ENCODE data around the gene KCNJ10. TPM values are rescaled to one million over a fixed set of nuclear protein-coding genes. Genes with fewer than 3 reads are reported as not detected.

Gene KCNJ10
- total and polyA plus RNA-seq, 2 of the 13 experiments (the other 11 are each of a cell fraction or from before 2014, with no cell fraction given), result 4.4 to 10.3 TPM

- no peak for TF ChIP-seq ZNF639 (CRISPR knock-in tag; conservative IDR thresholded peaks at IDR 0.05)
These were observed 120.0 kb downstream of the KCNJ10 start (continued) for GRCh38 chr1:159949981-159950381.

- WGBS (ENCODE audit: low lambda C conversion rate), result 27% methylated on average over 6 of the region's 6 CpGs
- Histone ChIP-seq H2AFZ (ENCODE audit: low read length) (no peak overlapping the region), H3K27ac (ENCODE audit: extremely low read length, insufficient read depth, low read length) (no peak overlapping the region), H3K4me2 (ENCODE audit: low read depth, low read length) (no peak overlapping the region), H3K36me3 (replicated peaks in 1 of 2; ENCODE audit: control insufficient read depth in 1 of 2, insufficient read depth in 2 of 2, low read length in 2 of 2) (no peaks in the 10 kb centered on the region), H4K20me1 (ENCODE audit: insufficient read depth, low read length) (no peaks in the 10 kb centered on the region), H3K9me3 (ENCODE audit: low read length) (no peaks in the 10 kb centered on the region), H3K27me3 (ENCODE audit: control insufficient read depth in 1 of 2, insufficient read depth in 2 of 2, low read length in 2 of 2) (peaks cover 2 to 44% of the 10 kb centered on the region in 2 experiments; a peak in 4 of 5 replicates), H3K79me2 (ENCODE audit: insufficient read depth, low read length) (no peaks in the 10 kb centered on the region), H3K4me1 (ENCODE audit: insufficient read depth, low read length) (peaks cover 11% of the 10 kb centered on the region), H3K9ac (ENCODE audit: insufficient read depth, low read depth, low read length) (no peak overlapping the region), H3K4me3 (replicated peaks in 1 of 3; ENCODE audit: insufficient read depth in 1 of 3, low read depth in 2 of 3, low read length in 3 of 3) (no peak overlapping the region)
- no peak for TF ChIP-seq TRIM24 (CRISPR knock-in tag; IDR thresholded peaks at IDR 0.05)
- TF ChIP-seq SMYD3 (CRISPR knock-in tag; IDR thresholded peaks at IDR 0.05), result no peak
- no peak for TF ChIP-seq FOXK1 (CRISPR knock-in tag; IDR thresholded peaks at IDR 0.05; ENCODE audit: borderline replicate concordance, low read depth)
- no peak for TF ChIP-seq SIX4 (CRISPR knock-in tag; IDR thresholded peaks at IDR 0.05)
- TF ChIP-seq TAF1 (CRISPR knock-in tag; IDR thresholded peaks at IDR 0.05), result no peak
- ChIA-PET CTCF (ENCODE audit: low intra/inter-chr PET ratio, low total read pairs) (no interaction called here), POLR2A (no interaction called here)
- no peak for DNase-seq (ENCODE audit: low spot score)
- ATAC-seq, result no peak
- no TSS peak for BruUV-seq (replicated peaks)
- no peak for FAIRE-seq
- in situ Hi-C loops (cut with HindIII; ENCODE audit: extremely low pct_ligation_motif_present, low pct_unique_long_range_greater_than_20kb), result no loop called here
- intact Hi-C loops (cut with micrococcal nuclease; ENCODE audit: unreplicated experiment), result no loop called here
These were observed 120.8 kb downstream of the KCNJ10 start for GRCh38 chr1:159949123-159949522.

Other genes with a start within 250 kb of the KCNJ10 start
- not detected in 2 replicates for gene SLAMF8, start 243.3 kb downstream of the KCNJ10 start, total RNA-seq (2016; rRNA removed; fragmentation: Illumina TruSeq; extraction: Trizol)
- gene SLAMF8, start 243.3 kb downstream of the KCNJ10 start, polyA plus RNA-seq (2011; rRNA removed), result not detected in 2 replicates
- gene VSIG8, start 207.5 kb downstream of the KCNJ10 start, total RNA-seq (2016; rRNA removed; fragmentation: Illumina TruSeq; extraction: Trizol), result not detected in 2 replicates
- not detected in 2 replicates for gene VSIG8, start 207.5 kb downstream of the KCNJ10 start, polyA plus RNA-seq (2011; rRNA removed)
- gene CFAP45, start 170.0 kb downstream of the KCNJ10 start, total RNA-seq (2016; rRNA removed; fragmentation: Illumina TruSeq; extraction: Trizol), result not detected in 2 replicates
- not detected in 2 replicates for gene CFAP45, start 170.0 kb downstream of the KCNJ10 start, polyA plus RNA-seq (2011; rRNA removed)
- gene TAGLN2, start 144.7 kb downstream of the KCNJ10 start, total RNA-seq (2016; rRNA removed; fragmentation: Illumina TruSeq; extraction: Trizol), result 6.7 and 9.7 TPM in 2 replicates
- gene TAGLN2, start 144.7 kb downstream of the KCNJ10 start, polyA plus RNA-seq (2011; rRNA removed), result 17.2 and 21.2 TPM in 2 replicates
- gene IGSF9, start 124.5 kb downstream of the KCNJ10 start, total RNA-seq (2016; rRNA removed; fragmentation: Illumina TruSeq; extraction: Trizol), result not detected in 2 replicates
- 0.03 and 0.04 TPM in 2 replicates for gene IGSF9, start 124.5 kb downstream of the KCNJ10 start, polyA plus RNA-seq (2011; rRNA removed)
- not detected in 2 replicates for gene SLAMF9, start 115.9 kb downstream of the KCNJ10 start, total RNA-seq (2016; rRNA removed; fragmentation: Illumina TruSeq; extraction: Trizol)
- 0.55 and 0.82 TPM in 2 replicates for gene SLAMF9, start 115.9 kb downstream of the KCNJ10 start, polyA plus RNA-seq (2011; rRNA removed)
- gene PIGM, start 38.2 kb downstream of the KCNJ10 start, total RNA-seq (2016; rRNA removed; fragmentation: Illumina TruSeq; extraction: Trizol), result 2.9 and 4.6 TPM in 2 replicates
- gene PIGM, start 38.2 kb downstream of the KCNJ10 start, polyA plus RNA-seq (2011; rRNA removed), result 3.4 TPM in 2 replicates
- not detected in 2 replicates for gene KCNJ9, start 11.4 kb upstream of the KCNJ10 start, total RNA-seq (2016; rRNA removed; fragmentation: Illumina TruSeq; extraction: Trizol)
- gene KCNJ9, start 11.4 kb upstream of the KCNJ10 start, polyA plus RNA-seq (2011; rRNA removed), result not detected in 2 replicates
- 8.0 and 24.0 TPM in 2 replicates for gene IGSF8, start 28.5 kb upstream of the KCNJ10 start, total RNA-seq (2016; rRNA removed; fragmentation: Illumina TruSeq; extraction: Trizol)
- gene IGSF8, start 28.5 kb upstream of the KCNJ10 start, polyA plus RNA-seq (2011; rRNA removed), result 41.0 and 52.1 TPM in 2 replicates
- not detected in 2 replicates for gene ATP1A2, start 45.6 kb upstream of the KCNJ10 start, total RNA-seq (2016; rRNA removed; fragmentation: Illumina TruSeq; extraction: Trizol)
- gene ATP1A2, start 45.6 kb upstream of the KCNJ10 start, polyA plus RNA-seq (2011; rRNA removed), result 0.16 TPM in 2 replicates
- gene ATP1A4, start 81.4 kb upstream of the KCNJ10 start, total RNA-seq (2016; rRNA removed; fragmentation: Illumina TruSeq; extraction: Trizol), result not detected in 2 replicates
- gene ATP1A4, start 81.4 kb upstream of the KCNJ10 start, polyA plus RNA-seq (2011; rRNA removed), result not detected in 2 replicates
- 0.20 TPM in 2 replicates for gene CASQ1, start 120.4 kb upstream of the KCNJ10 start, total RNA-seq (2016; rRNA removed; fragmentation: Illumina TruSeq; extraction: Trizol)
- 0.09 TPM in 2 replicates for gene CASQ1, start 120.4 kb upstream of the KCNJ10 start, polyA plus RNA-seq (2011; rRNA removed)
- 12.1 and 15.8 TPM in 2 replicates for gene PEA15, start 135.2 kb upstream of the KCNJ10 start, total RNA-seq (2016; rRNA removed; fragmentation: Illumina TruSeq; extraction: Trizol)
- gene PEA15, start 135.2 kb upstream of the KCNJ10 start, polyA plus RNA-seq (2011; rRNA removed), result 35.2 and 40.4 TPM in 2 replicates
- gene DCAF8, start 192.4 kb upstream of the KCNJ10 start, total RNA-seq (2016; rRNA removed; fragmentation: Illumina TruSeq; extraction: Trizol), result 52.3 and 79.8 TPM in 2 replicates
- gene DCAF8, start 192.4 kb upstream of the KCNJ10 start, polyA plus RNA-seq (2011; rRNA removed), result 73.4 and 94.7 TPM in 2 replicates
- gene PEX19, start 215.0 kb upstream of the KCNJ10 start, total RNA-seq (2016; rRNA removed; fragmentation: Illumina TruSeq; extraction: Trizol), result 47.0 and 81.9 TPM in 2 replicates
- gene PEX19, start 215.0 kb upstream of the KCNJ10 start, polyA plus RNA-seq (2011; rRNA removed), result 48.3 and 51.8 TPM in 2 replicates

Measured in HepG2 (cell line).